Body of pancreas (tissue), 4 donors: ENCODE data around the gene MBP.

Experiments
- POLR2A ChIP-seq, 3 donors: fragments of 450-650 bp; IDR thresholded peaks; one replicate each; pipeline ENCODE4 v1.6.1; 2016; ENCODE audit warnings: antibody characterized with exemption in 3 of 3, mild to moderate bottlenecking in 2 of 3
- TF ChIP-seq, protein P1 (sequence below), 7 experiments: fragments of 450-650 bp in 4 of 7; fragments of 200-600 bp in 3 of 7; sonication (generic) in 3 of 7; IDR thresholded peaks; one replicate each; pipeline ENCODE4 v1.5.1; 2016 to 2019; ENCODE audit warnings: antibody characterized with exemption in 7 of 7

DNA sequence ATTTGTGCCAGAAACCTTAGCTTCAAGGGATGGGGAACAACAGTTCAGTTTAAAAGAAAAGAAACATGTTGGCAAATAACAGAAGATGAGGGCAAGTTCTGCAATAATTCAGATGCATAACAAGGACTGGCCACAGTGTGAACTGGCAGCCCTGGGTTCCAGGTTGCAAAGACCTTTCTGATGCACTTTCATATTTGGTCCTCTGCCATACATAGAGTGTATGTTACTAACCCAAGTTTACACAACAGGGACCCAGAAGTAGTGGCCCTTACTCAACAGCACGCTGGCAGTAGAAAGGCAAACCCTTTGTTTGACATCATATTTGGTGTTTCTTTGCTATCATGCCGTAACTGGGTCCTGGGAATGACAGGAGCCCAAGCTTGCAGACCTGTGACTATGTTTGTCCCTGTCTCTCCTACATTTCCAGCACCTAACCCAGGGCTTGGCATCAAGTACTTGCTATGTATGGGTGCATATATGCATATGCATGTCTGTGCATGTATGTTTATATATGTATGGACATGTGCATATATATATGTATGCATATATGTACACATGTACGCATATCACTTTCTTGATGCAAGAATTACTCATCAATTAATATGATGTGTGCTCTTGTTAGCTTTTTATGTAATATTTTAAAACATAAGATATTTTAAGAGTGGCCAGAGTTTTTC is 94.3 kb downstream of the MBP start:
- TF ChIP-seq, protein P1, sequence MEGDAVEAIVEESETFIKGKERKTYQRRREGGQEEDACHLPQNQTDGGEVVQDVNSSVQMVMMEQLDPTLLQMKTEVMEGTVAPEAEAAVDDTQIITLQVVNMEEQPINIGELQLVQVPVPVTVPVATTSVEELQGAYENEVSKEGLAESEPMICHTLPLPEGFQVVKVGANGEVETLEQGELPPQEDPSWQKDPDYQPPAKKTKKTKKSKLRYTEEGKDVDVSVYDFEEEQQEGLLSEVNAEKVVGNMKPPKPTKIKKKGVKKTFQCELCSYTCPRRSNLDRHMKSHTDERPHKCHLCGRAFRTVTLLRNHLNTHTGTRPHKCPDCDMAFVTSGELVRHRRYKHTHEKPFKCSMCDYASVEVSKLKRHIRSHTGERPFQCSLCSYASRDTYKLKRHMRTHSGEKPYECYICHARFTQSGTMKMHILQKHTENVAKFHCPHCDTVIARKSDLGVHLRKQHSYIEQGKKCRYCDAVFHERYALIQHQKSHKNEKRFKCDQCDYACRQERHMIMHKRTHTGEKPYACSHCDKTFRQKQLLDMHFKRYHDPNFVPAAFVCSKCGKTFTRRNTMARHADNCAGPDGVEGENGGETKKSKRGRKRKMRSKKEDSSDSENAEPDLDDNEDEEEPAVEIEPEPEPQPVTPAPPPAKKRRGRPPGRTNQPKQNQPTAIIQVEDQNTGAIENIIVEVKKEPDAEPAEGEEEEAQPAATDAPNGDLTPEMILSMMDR (IDR thresholded peaks at IDR 0.05), result no peak
- TF ChIP-seq POLR2A (IDR thresholded peaks at IDR 0.05), result no peak
